ENCODE measurements around the gene DEFB128.

The DEFB128 gene

DNA sequence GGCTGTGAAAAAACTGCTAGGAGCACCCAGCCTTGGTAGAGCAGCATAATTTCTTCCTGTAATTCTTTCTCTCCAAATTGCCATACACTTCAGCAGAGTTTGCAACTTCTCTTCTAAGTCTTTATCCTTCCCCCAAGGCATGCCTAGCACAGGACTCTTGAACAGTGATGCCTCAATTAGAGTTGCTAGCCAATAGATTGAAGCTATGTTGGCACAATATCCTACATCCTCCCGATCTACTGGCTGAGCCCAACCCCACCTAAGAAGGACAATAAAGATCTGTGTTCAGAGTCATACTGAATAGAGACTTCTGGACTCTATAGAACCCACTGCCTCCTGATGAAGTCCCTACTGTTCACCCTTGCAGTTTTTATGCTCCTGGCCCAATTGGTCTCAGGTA, 47.2 kb downstream of the DEFB128 start, which contains the start of gene DEFB126:
Gene DEFB126 (plus strand): TSS at position 301 of the 400 bp plus-strand sequence. CDS start 39 bp downstream, at position 340.
- Histone ChIP-seq H3K4me1 (ENCODE audit: control insufficient read depth, insufficient read depth, low read length) (no peaks in the 10 kb centered on the region), H3K9me3 (ENCODE audit: control insufficient read depth, insufficient read depth, low read length) (peaks cover 3% of the 10 kb centered on the region), H3K27me3 (ENCODE audit: control insufficient read depth, insufficient read depth, low read length) (peaks cover 2% of the 10 kb centered on the region), H3K4me3 (ENCODE audit: low read depth, low read length) (no peak within 1 kb of the TSS), H3K36me3 (ENCODE audit: control insufficient read depth, insufficient read depth, low read length) (no peaks in the 10 kb centered on the region), H3K9ac (ENCODE audit: low read depth, low read length) (no peak within 1 kb of the TSS)
